A549 (cell line): ENCODE measurements around the gene KRTAP19-1.

ENCODE experiments used
- NPAS2 ChIP-seq: fragments of 250-450 bp; sonication (Bioruptor Pico); IDR thresholded peaks from 2 replicates; pipeline ENCODE4 v1.8.0; 2022; ENCODE audit warnings: mild to moderate bottlenecking, moderate library complexity, borderline replicate concordance
- POLR2A ChIP-seq: IDR thresholded peaks from 2 replicates; pipeline ENCODE4 v1.6.1; 2012; ENCODE audit warnings: mild to moderate bottlenecking, low read length
- POLR2AphosphoS2 ChIP-seq: conservative IDR thresholded peaks from 2 replicates; pipeline ENCODE4 v1.6.1; 2012; ENCODE audit warnings: low read length, improper control_type of control experiment, inconsistent platforms
- RAD21 ChIP-seq, 2 experiments: fragments of >200 bp in 1 of 2; sonication (Bioruptor Twin) in 1 of 2; formaldehyde crosslinking in 1 of 2; IDR thresholded peaks in 1 of 2; conservative IDR thresholded peaks in 1 of 2; 2 replicates in 1 of 2; 3 replicates in 1 of 2; pipeline ENCODE4 v1.6.1; 2012 to 2018; ENCODE audit warnings: inconsistent platforms in 1 of 2
- TF ChIP-seq, protein P1 (sequence below): fragments of >200 bp; sonication (Bioruptor Twin); formaldehyde crosslinking; IDR thresholded peaks from 3 replicates; pipeline ENCODE4 v1.5.1; 2016
- TF ChIP-seq, protein P2 (sequence below): fragments of >200 bp; sonication (Bioruptor Twin); formaldehyde crosslinking; IDR thresholded peaks from 3 replicates; pipeline ENCODE4 v1.6.1; 2016
- TF ChIP-seq, protein P3 (sequence below): IDR thresholded peaks from 2 replicates; pipeline ENCODE4 v1.6.1; 2012
- TF ChIP-seq, protein P4 (sequence below): fragments of 200-600 bp; sonication (generic); IDR thresholded peaks from 2 replicates; pipeline ENCODE4 v1.6.1; 2016; ENCODE audit warnings: antibody characterized with exemption, mild to moderate bottlenecking, moderate library complexity

DNA sequence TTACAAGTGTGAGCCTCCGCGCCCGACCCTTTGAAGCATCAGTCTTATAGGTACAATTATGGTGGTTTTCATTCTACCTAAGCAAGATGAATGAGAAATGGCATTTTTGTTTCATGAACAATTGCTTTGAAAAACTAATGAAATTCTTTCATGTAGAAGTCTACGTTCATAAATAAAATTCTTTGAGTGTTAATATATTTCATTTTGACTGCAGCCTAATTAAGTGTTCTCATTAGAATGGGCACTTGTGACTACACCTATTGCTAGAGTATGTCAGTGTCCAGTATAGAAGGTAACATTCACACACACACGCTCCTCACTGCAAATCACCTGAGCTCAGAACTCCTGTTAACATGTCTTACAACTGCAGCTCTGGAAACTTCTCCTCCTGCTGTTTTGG lies 40.2 kb downstream of the KRTAP19-1 start, which contains the start of gene KRTAP15-1:
- TF ChIP-seq, protein P1, sequence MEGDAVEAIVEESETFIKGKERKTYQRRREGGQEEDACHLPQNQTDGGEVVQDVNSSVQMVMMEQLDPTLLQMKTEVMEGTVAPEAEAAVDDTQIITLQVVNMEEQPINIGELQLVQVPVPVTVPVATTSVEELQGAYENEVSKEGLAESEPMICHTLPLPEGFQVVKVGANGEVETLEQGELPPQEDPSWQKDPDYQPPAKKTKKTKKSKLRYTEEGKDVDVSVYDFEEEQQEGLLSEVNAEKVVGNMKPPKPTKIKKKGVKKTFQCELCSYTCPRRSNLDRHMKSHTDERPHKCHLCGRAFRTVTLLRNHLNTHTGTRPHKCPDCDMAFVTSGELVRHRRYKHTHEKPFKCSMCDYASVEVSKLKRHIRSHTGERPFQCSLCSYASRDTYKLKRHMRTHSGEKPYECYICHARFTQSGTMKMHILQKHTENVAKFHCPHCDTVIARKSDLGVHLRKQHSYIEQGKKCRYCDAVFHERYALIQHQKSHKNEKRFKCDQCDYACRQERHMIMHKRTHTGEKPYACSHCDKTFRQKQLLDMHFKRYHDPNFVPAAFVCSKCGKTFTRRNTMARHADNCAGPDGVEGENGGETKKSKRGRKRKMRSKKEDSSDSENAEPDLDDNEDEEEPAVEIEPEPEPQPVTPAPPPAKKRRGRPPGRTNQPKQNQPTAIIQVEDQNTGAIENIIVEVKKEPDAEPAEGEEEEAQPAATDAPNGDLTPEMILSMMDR = no peak
- TF ChIP-seq POLR2A = no peak
- TF ChIP-seq POLR2AphosphoS2 = no peak
- TF ChIP-seq, protein P2, sequence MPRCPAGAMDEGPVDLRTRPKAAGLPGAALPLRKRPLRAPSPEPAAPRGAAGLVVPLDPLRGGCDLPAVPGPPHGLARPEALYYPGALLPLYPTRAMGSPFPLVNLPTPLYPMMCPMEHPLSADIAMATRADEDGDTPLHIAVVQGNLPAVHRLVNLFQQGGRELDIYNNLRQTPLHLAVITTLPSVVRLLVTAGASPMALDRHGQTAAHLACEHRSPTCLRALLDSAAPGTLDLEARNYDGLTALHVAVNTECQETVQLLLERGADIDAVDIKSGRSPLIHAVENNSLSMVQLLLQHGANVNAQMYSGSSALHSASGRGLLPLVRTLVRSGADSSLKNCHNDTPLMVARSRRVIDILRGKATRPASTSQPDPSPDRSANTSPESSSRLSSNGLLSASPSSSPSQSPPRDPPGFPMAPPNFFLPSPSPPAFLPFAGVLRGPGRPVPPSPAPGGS = no peak
- TF ChIP-seq, protein P3, sequence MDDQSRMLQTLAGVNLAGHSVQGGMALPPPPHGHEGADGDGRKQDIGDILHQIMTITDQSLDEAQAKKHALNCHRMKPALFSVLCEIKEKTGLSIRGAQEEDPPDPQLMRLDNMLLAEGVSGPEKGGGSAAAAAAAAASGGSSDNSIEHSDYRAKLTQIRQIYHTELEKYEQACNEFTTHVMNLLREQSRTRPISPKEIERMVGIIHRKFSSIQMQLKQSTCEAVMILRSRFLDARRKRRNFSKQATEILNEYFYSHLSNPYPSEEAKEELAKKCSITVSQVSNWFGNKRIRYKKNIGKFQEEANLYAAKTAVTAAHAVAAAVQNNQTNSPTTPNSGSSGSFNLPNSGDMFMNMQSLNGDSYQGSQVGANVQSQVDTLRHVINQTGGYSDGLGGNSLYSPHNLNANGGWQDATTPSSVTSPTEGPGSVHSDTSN = no peak
- TF ChIP-seq RAD21 (conservative IDR thresholded peaks at IDR 0.05 in 1 of 2, IDR thresholded peaks at IDR 0.05 in 1 of 2) = no peak
- no peak for TF ChIP-seq NPAS2 (CRISPR knock-in tag)
- TF ChIP-seq, protein P4, sequence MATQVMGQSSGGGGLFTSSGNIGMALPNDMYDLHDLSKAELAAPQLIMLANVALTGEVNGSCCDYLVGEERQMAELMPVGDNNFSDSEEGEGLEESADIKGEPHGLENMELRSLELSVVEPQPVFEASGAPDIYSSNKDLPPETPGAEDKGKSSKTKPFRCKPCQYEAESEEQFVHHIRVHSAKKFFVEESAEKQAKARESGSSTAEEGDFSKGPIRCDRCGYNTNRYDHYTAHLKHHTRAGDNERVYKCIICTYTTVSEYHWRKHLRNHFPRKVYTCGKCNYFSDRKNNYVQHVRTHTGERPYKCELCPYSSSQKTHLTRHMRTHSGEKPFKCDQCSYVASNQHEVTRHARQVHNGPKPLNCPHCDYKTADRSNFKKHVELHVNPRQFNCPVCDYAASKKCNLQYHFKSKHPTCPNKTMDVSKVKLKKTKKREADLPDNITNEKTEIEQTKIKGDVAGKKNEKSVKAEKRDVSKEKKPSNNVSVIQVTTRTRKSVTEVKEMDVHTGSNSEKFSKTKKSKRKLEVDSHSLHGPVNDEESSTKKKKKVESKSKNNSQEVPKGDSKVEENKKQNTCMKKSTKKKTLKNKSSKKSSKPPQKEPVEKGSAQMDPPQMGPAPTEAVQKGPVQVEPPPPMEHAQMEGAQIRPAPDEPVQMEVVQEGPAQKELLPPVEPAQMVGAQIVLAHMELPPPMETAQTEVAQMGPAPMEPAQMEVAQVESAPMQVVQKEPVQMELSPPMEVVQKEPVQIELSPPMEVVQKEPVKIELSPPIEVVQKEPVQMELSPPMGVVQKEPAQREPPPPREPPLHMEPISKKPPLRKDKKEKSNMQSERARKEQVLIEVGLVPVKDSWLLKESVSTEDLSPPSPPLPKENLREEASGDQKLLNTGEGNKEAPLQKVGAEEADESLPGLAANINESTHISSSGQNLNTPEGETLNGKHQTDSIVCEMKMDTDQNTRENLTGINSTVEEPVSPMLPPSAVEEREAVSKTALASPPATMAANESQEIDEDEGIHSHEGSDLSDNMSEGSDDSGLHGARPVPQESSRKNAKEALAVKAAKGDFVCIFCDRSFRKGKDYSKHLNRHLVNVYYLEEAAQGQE = no peak
